GM18868 (cell line): ENCODE measurements around the gene BCL11A.

Source experiments
- ATAC-seq: cut with Tn5 transposase; IDR thresholded peaks from one replicate; pipeline ENCODE4 v1.9.1; 2021; ENCODE audit warnings: mild to moderate bottlenecking, moderate library complexity; ENCODE audit not compliant: unreplicated experiment

The BCL11A gene

DNA sequence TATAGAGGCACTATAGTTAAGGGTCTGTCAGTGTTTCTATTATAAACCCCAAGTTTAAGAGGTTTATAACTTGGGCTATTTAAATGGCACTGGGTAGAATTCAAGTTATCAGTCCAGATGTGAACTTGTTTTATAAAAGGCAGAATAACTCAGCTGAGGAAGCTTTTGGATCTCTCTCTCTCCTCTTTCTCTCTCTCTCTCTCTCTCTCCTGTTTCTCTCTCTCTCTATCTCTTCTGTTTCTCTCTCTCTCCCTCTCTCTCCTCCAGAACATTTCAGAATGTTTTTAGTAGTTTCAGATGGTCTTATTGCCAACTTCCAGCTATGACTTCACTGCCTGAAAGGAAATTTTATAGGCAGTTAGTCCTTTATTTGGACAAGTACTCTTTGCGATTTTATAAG, 6.4 kb upstream of the BCL11A start:
- no peak for ATAC-seq

- ATAC-seq = no peak
Observed at GRCh38 chr2:60558536-60558935, 5.1 kb upstream of the BCL11A start.

DNA sequence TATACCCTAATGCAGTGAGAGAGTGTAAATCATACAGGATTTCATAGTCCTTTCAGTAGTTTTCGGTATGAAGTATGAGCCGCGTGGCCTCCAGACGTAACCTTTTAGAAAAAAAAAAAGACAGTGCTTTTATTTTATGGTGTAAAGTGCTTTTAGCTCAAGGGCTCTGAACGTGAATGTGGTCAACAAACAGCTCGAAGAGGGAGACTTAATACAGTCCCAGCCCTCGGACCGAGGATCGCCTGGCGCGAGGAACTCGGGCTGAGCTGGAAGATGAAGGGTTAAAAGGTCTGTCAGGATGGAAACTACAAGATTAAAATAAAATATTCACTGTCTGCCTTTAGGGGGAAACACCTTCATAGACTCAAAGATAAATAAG, 4.0 kb upstream of the BCL11A start:
- ATAC-seq = no peak

DNA sequence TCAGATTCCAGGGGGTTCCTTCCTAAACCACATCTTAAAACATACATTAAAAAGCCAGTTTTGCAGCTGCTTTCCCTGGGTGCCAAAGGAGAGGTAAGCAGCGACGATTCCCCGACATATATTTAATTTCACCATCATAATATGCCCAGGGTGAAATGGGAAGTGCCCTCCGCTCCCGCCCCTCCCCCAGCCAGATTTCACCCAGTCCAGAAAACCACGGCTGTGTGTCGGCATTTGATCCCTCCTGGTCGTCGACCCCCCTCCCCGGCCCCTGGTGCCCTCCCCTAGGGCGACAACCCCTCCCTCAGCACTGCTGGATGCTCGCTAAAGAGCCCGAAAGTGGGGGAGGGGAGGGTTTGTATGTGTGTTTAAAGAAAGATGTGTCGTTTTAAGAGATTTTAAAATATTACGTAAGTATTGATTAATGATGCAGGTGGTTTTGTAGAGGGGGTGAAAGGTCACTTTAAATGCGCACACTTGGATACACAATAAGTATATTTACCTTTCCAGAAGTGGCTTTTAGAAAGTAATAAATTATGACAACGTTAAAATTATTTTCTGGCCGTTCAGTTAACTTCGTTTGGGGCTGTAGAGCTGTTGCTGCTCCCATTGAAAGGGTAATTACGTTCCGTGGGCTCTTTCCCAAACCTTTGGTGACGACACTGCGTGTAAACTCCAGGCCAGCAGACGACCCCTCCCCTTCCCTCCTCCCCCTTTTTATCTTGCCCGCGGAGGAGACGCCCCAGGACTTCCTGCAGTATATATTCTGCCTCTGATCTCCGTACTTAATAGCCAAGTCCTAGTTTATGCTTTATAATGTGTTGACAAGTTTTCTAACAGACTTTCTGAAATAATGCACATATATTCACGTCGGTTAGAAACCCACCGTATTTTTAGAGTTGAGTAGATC, 3.4 kb upstream of the BCL11A start:
- ATAC-seq = no peak

GRCh38 chr2:60556175-60556574, 2.7 kb upstream of the BCL11A start:
- no peak for ATAC-seq

DNA sequence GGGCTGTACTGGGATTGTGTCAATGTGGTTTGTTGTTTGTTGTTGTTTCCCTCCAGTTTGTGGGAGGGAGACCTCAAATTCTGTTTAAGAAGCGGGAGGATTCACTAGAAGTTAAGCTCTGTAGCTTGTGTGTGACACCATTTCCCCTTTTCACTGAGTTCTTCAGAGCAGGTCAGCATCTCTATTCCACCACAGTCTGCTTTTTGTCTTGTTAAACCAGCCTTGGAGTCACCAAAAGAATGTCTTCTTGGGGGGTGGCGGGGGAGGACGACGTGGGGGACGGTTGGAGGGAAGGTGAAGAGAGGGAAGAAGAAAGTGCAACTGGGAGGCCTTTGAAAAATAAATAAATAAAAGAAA, 2.3 kb upstream of the BCL11A start:
- ATAC-seq = peak; percentile 11

DNA sequence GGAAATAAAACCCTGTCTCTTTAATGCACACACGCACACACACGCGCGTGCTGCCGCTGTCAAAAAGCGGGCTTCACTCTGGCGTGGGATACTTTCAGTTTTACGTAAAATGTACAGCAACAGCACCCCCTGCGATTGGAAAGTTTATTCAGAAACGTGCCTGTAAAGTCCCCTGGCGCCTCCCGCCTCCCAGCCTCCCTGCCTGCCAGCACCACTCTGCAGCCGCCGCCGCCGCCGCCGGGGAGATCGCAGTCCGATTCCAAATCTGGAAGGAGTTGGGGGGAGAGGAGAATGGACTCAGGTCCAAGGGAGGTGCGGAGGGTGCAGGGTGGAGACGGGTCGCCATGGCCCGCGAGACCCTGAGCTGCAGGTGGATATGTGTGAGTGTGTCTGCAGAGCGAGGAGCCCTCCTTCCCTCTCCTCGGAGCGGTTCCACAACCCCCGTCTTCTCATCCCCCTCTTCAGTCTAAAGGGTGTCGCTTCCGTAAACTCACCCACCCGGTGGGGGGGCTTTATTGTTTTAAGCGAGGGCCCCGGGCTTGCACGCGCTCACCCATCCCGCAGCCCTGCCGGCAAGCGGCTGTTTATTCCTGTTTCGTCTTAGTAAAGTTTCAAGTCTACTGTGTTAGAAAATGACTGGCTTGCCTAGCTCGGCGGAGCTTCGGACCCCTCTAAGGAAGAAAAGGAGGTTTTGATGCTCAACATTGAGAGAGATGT, 1.8 kb upstream of the BCL11A start:
- peak; percentile 34 for ATAC-seq

- no peak for ATAC-seq
Observed at GRCh38 chr2:60554646-60555065, 1.2 kb upstream of the BCL11A start.

GRCh38 chr2:60554074-60554645, 706 bp upstream of the BCL11A start:
- peak; percentile 12 for ATAC-seq

DNA sequence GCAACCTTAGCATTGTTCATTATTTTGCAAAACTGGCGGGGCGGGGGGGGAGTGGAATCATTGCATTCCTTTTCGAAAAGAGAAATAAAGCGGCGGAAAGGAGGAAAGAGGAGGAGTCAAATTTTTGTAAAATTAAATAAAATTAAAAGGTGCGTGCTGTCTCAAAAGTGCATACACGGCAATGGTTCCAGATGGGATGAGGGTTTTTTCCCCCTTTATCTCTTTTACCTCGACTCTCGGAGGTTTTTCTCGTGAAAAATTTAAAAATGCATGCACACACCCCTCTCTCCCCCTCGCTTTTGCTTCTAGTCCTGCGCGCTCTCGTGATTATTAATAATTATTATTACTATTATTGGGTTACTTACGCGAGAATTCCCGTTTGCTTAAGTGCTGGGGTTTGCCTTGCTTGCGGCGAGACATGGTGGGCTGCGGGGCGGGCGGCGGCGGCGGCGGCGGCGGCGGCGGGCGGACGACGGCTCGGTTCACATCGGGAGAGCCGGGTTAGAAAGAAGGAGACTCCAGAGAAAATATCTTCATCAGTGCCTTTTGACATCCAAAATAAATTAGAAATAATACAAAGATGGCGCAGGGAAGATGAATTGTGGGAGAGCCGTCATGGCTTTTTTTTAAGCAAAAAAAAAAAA, 481 bp downstream of the BCL11A start:
- ATAC-seq = no peak

GRCh38 chr2:60552078-60552850, 1.2 kb downstream of the BCL11A start:
- ATAC-seq = no peak

- ATAC-seq = no peak
Observed at GRCh38 chr2:60551240-60552077, 2.0 kb downstream of the BCL11A start.

DNA sequence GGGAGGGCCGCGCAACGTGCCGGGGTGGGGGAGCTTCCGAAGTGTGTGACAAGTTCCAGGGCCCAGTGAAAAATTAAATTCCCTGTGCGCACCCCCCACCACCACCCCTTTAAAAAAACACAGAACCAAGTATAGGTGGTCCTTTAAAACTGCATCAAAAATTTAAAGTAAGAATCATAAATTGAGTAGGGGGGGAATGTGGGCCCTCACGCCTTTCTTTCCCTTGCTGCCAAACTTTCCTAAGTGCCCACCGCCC, 2.5 kb downstream of the BCL11A start:
- ATAC-seq = no peak

- peak; percentile 46 for ATAC-seq
Observed at GRCh38 chr2:60550178-60550983, 3.1 kb downstream of the BCL11A start.

DNA sequence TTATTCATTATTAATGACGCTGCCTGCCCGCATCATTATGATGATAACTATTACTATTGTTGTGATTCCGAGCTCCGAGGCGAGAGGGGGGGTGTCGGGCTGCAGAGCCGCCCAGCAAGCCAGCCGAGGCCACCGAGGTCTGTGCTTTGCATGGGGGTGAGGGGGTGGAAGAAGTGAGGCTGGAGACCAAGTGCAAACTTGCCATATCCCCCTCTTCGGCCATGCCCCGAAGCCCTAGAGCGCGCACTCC, 3.6 kb downstream of the BCL11A start:
- ATAC-seq = no peak

- ATAC-seq = no peak
Observed at GRCh38 chr2:60549238-60549927, 4.1 kb downstream of the BCL11A start.

GRCh38 chr2:60548845-60549237, 4.6 kb downstream of the BCL11A start:
- no peak for ATAC-seq

DNA sequence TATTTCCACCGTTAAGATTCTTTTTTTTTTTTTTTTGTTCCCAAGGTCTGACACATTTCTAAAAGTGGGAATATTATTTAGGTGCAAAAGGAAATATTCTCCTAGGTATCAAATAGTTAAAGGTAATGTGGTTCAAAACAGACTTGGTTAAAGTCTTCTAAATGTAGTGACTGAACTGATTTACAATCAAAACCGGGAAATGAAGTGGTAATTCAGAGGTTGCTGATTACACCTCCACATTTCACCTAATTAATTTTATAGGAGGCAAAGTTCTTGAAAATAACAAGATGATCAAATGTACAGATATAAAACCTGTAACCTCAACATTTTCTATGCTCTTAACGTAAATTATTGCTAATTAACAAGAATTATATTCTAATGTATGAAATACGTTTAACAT, 5.1 kb downstream of the BCL11A start:
- no peak for ATAC-seq

DNA sequence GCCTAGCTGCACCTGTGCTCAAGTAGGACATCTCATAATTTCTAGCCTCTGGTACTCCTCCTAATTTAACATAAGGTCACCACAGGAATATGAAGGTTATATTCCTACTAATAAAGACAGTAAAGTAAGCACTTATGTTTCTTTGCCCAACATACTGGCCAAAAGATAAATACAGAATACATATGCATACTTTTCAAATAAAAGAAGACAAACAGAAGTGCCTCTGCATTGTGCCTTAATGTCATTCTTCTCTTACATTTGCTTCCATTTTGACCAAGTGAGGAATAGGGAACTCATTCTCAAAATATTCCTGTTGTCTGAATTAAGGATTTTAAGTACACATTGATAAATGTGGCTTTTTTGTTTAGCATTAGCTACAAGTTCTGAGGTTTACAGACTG, 5.6 kb downstream of the BCL11A start:
- no peak for ATAC-seq
